T-helper 17 cell (primary cell): ENCODE data around the gene MFF. TPM values are rescaled to one million over a fixed set of nuclear protein-coding genes. Genes with fewer than 3 reads are reported as not detected.
A peak's percentile ranks its signal among the peaks of the same experiment; 100 is the strongest.

Experiments used
- ATAC-seq: fragments of 150-1000 bp; cut with Tn5 transposase; 2 replicates; pipeline ENCODE4 v1.10.0; 2021; ENCODE audit warnings: mild to moderate bottlenecking, moderate library complexity
- DNase-seq, 3 donors: peaks; one replicate each; pipeline versions ENCODE4 v3.0.0 to v3.0.0-alpha.2; 2020 to 2021
- H3K9me3 ChIP-seq: one replicate; pipeline ENCODE4 v1.7.0; 2013; ENCODE audit warnings: low read length, mild to moderate bottlenecking; ENCODE audit not compliant: control insufficient read depth, poor library complexity, severe bottlenecking
- H3K27ac Mint-ChIP-seq: one replicate; pipeline ENCODE4 v1.8.0; 2022; ENCODE audit warnings: mild to moderate bottlenecking, moderate library complexity, mixed read lengths
- H3K27me3 Mint-ChIP-seq: one replicate; pipeline ENCODE4 v1.8.0; 2022; ENCODE audit warnings: mixed read lengths
- H3K36me3 Mint-ChIP-seq: one replicate; pipeline ENCODE4 v1.8.0; 2022; ENCODE audit warnings: low read depth, mixed read lengths
- H3K4me1 Mint-ChIP-seq: one replicate; pipeline ENCODE4 v1.8.0; 2022; ENCODE audit warnings: mild to moderate bottlenecking, mixed read lengths
- H3K4me3 Mint-ChIP-seq: one replicate; pipeline ENCODE4 v1.8.0; 2022; ENCODE audit warnings: mild to moderate bottlenecking, moderate library complexity, mixed read lengths
- total RNA-seq, 4 donors: library from RNA in 2 of 4; stranded (reverse) in 2 of 4; gene quantifications; one replicate each; pipeline ENCODE4 v1.2.3 and lab custom pipeline; 2022 to 2026

Gene MFF
- total RNA-seq (10 to 100 TPM; 47.7 to 49.3 TPM), total RNA-seq (lab: John Stamatoyannopoulos, UW) (48.2 to 65.4 reads per million in 2 donors)

GRCh38 chr2:227324995-227325838 lies at the start of gene MFF:
Gene MFF, plus strand, starts transcription at chr2:227325251. Its CDS starts 5,415 bp downstream, at chr2:227330666.
- peak within 1 kb of the TSS; percentile 96 for H3K4me3 Mint-ChIP-seq

GRCh38 chr2:227280895-227281294 lies 44.2 kb upstream of the MFF start:
- ATAC-seq = no peak
- DNase-seq = no peak
- Mint-ChIP-seq H3K36me3 (no peaks in the 10 kb centered on the region), H3K27me3 (no peaks in the 10 kb centered on the region), H3K4me3 (no peak overlapping the region), H3K27ac (no peak overlapping the region), H3K4me1 (no peaks in the 10 kb centered on the region)
- no peaks in the 10 kb centered on the region for H3K9me3 ChIP-seq

More at GRCh38 chr2:227324995-227325838, at the start of gene MFF:
- H3K9me3 ChIP-seq = no peaks in the 10 kb centered on the region
- DNase-seq = peak; percentile 83 to 88 (median 86)
- Mint-ChIP-seq H3K27me3 (no peaks in the 10 kb centered on the region), H3K27ac (peak within 1 kb of the TSS; percentile 91), H3K4me1 (peaks cover 18% of the 10 kb centered on the region), H3K36me3 (no peaks in the 10 kb centered on the region)
- ATAC-seq = peak; percentile 98

- Mint-ChIP-seq H3K4me3 (no peak overlapping the region), H3K27ac (no peak overlapping the region), H3K36me3 (no peaks in the 10 kb centered on the region), H3K4me1 (no peaks in the 10 kb centered on the region), H3K27me3 (no peaks in the 10 kb centered on the region)
- no peaks in the 10 kb centered on the region for H3K9me3 ChIP-seq
- no peak for ATAC-seq
- DNase-seq = no peak
Observed at GRCh38 chr2:227285741-227286236, 39.3 kb upstream of the MFF start.

- ATAC-seq (no peak), DNase-seq (no peak)
- Mint-ChIP-seq H3K36me3 (no peaks in the 10 kb centered on the region), H3K4me1 (no peaks in the 10 kb centered on the region), H3K27me3 (no peaks in the 10 kb centered on the region), H3K27ac (no peak overlapping the region), H3K4me3 (no peak overlapping the region)
- H3K9me3 ChIP-seq = no peaks in the 10 kb centered on the region
Observed at GRCh38 chr2:227287771-227288170, 37.3 kb upstream of the MFF start.

- Mint-ChIP-seq H3K36me3 (no peaks in the 10 kb centered on the region), H3K27ac (no peak overlapping the region), H3K27me3 (no peaks in the 10 kb centered on the region), H3K4me3 (no peak overlapping the region), H3K4me1 (peaks cover 3% of the 10 kb centered on the region)
- no peak for ATAC-seq
- H3K9me3 ChIP-seq = no peaks in the 10 kb centered on the region
- DNase-seq = no peak
Observed at GRCh38 chr2:227292314-227292713, 32.7 kb upstream of the MFF start.

GRCh38 chr2:227293531-227293930 lies 31.5 kb upstream of the MFF start:
- ATAC-seq (no peak), DNase-seq (no peak)
- Mint-ChIP-seq H3K27me3 (no peaks in the 10 kb centered on the region), H3K4me3 (no peak overlapping the region), H3K27ac (no peak overlapping the region), H3K36me3 (no peaks in the 10 kb centered on the region), H3K4me1 (peaks cover 3% of the 10 kb centered on the region)
- H3K9me3 ChIP-seq = no peaks in the 10 kb centered on the region

GRCh38 chr2:227295806-227296205 lies 29.2 kb upstream of the MFF start:
- H3K36me3 Mint-ChIP-seq = peaks cover 2% of the 10 kb centered on the region

GRCh38 chr2:227296671-227297405 lies 28.2 kb upstream of the MFF start:
- peaks cover 2% of the 10 kb centered on the region for H3K36me3 Mint-ChIP-seq
- no peak overlapping the region for H3K27ac Mint-ChIP-seq
- no peak overlapping the region for H3K4me3 Mint-ChIP-seq
- H3K4me1 Mint-ChIP-seq = peaks cover 3% of the 10 kb centered on the region
- H3K9me3 ChIP-seq = no peaks in the 10 kb centered on the region
- H3K27me3 Mint-ChIP-seq = no peaks in the 10 kb centered on the region
- no peak for ATAC-seq
- no peak for DNase-seq

More at GRCh38 chr2:227295806-227296205, 29.2 kb upstream of the MFF start:
- Mint-ChIP-seq H3K4me3 (no peak overlapping the region), H3K27me3 (no peaks in the 10 kb centered on the region), H3K4me1 (peaks cover 3% of the 10 kb centered on the region), H3K27ac (no peak overlapping the region)
- no peak for DNase-seq
- no peak for ATAC-seq
- no peaks in the 10 kb centered on the region for H3K9me3 ChIP-seq

- Mint-ChIP-seq H3K4me1 (no peaks in the 10 kb centered on the region), H3K27ac (no peak overlapping the region), H3K4me3 (no peak overlapping the region), H3K27me3 (no peaks in the 10 kb centered on the region), H3K36me3 (peaks cover 2% of the 10 kb centered on the region)
- DNase-seq (no peak), ATAC-seq (no peak)
- no peaks in the 10 kb centered on the region for H3K9me3 ChIP-seq
Observed at GRCh38 chr2:227301523-227301922, 23.5 kb upstream of the MFF start.

- Mint-ChIP-seq H3K27ac (no peak overlapping the region), H3K36me3 (no peaks in the 10 kb centered on the region), H3K4me1 (no peaks in the 10 kb centered on the region), H3K27me3 (no peaks in the 10 kb centered on the region), H3K4me3 (no peak overlapping the region)
- no peaks in the 10 kb centered on the region for H3K9me3 ChIP-seq
- ATAC-seq (no peak), DNase-seq (no peak)
Observed at GRCh38 chr2:227308784-227309183, 16.3 kb upstream of the MFF start.

GRCh38 chr2:227310756-227311110 lies 14.3 kb upstream of the MFF start:
- ATAC-seq = no peak
- no peaks in the 10 kb centered on the region for H3K4me1 Mint-ChIP-seq
- H3K36me3 Mint-ChIP-seq = no peaks in the 10 kb centered on the region
- no peaks in the 10 kb centered on the region for H3K9me3 ChIP-seq
- no peaks in the 10 kb centered on the region for H3K27me3 Mint-ChIP-seq
- no peak overlapping the region for H3K27ac Mint-ChIP-seq
- no peak for DNase-seq
- no peak overlapping the region for H3K4me3 Mint-ChIP-seq

- ATAC-seq (no peak), DNase-seq (no peak)
- Mint-ChIP-seq H3K4me3 (no peak overlapping the region), H3K4me1 (no peaks in the 10 kb centered on the region), H3K36me3 (no peaks in the 10 kb centered on the region), H3K27me3 (no peaks in the 10 kb centered on the region), H3K27ac (no peak overlapping the region)
- no peaks in the 10 kb centered on the region for H3K9me3 ChIP-seq
Observed at GRCh38 chr2:227311861-227312506, 13.1 kb upstream of the MFF start.

GRCh38 chr2:227312579-227312978 lies 12.5 kb upstream of the MFF start:
- Mint-ChIP-seq H3K4me1 (no peaks in the 10 kb centered on the region), H3K36me3 (no peaks in the 10 kb centered on the region), H3K27ac (no peak overlapping the region), H3K27me3 (no peaks in the 10 kb centered on the region), H3K4me3 (no peak overlapping the region)
- ATAC-seq (no peak), DNase-seq (no peak)
- no peaks in the 10 kb centered on the region for H3K9me3 ChIP-seq
